GM21825 (cell line): ENCODE results near the gene CDC5L.

Experiments
- ATAC-seq: cut with Tn5 transposase; IDR thresholded peaks from one replicate; pipeline ENCODE4 v1.9.1; 2021; ENCODE audit warnings: mild to moderate bottlenecking, moderate library complexity; ENCODE audit not compliant: unreplicated experiment

CDC5L gene

GRCh38 chr6:44373051-44373450, 14.5 kb upstream of the CDC5L start:
- ATAC-seq = no peak

GRCh38 chr6:44373787-44374186, 13.7 kb upstream of the CDC5L start:
- ATAC-seq = no peak

- no peak for ATAC-seq
Observed at GRCh38 chr6:44375071-44375470, 12.4 kb upstream of the CDC5L start.

GRCh38 chr6:44377484-44377883, 10.0 kb upstream of the CDC5L start:
- no peak for ATAC-seq

- ATAC-seq = no peak
Observed at GRCh38 chr6:44377971-44378370, 9.5 kb upstream of the CDC5L start.

- no peak for ATAC-seq
Observed at GRCh38 chr6:44381739-44382138, 5.8 kb upstream of the CDC5L start.

- ATAC-seq = no peak
Observed at GRCh38 chr6:44386364-44386928, 1.1 kb upstream of the CDC5L start.

GRCh38 chr6:44386929-44387345, 569 bp upstream of the CDC5L start:
- no peak for ATAC-seq

GRCh38 chr6:44388135-44388487, 605 bp downstream of the CDC5L start:
- peak; percentile 12 for ATAC-seq

GRCh38 chr6:44388887-44389286, 1.4 kb downstream of the CDC5L start:
- no peak for ATAC-seq

- no peak for ATAC-seq
Observed at GRCh38 chr6:44390158-44390683, 2.7 kb downstream of the CDC5L start.

GRCh38 chr6:44395501-44395900, 8.0 kb downstream of the CDC5L start:
- ATAC-seq = no peak

GRCh38 chr6:44396968-44397367, 9.5 kb downstream of the CDC5L start:
- no peak for ATAC-seq

GRCh38 chr6:44397424-44398164, 10.1 kb downstream of the CDC5L start:
- ATAC-seq = no peak

GRCh38 chr6:44399991-44400390, 12.5 kb downstream of the CDC5L start:
- no peak for ATAC-seq

- no peak for ATAC-seq
Observed at GRCh38 chr6:44400572-44400971, 13.1 kb downstream of the CDC5L start.

- ATAC-seq = no peak
Observed at GRCh38 chr6:44401138-44401537, 13.6 kb downstream of the CDC5L start.

GRCh38 chr6:44404022-44404714, 16.7 kb downstream of the CDC5L start:
- ATAC-seq = no peak

- ATAC-seq = no peak
Observed at GRCh38 chr6:44404715-44405099, 17.2 kb downstream of the CDC5L start.

- ATAC-seq = no peak
Observed at GRCh38 chr6:44407951-44408670, 20.6 kb downstream of the CDC5L start.

GRCh38 chr6:44409207-44409794, 21.8 kb downstream of the CDC5L start:
- no peak for ATAC-seq
